ENCODE data around the gene FAM171A1. TPM values are rescaled to one million over a fixed set of nuclear protein-coding genes. Genes with fewer than 3 reads are reported as not detected.

Gene FAM171A1
- total and polyA plus RNA-seq, 12 donors: 3.5 to 14.1 (median 5.7) TPM

GRCh38 chr10:15352201-15352600 is 18.9 kb downstream of the FAM171A1 start:
- 75 to 83% (median 81%) methylated on average over 3 of the region's 3 CpGs for WGBS, 4 donors
- H3K27me3 ChIP-seq: no peaks in the 10 kb centered on the region
- intact Hi-C loops (cut with DNase I): no loop called here
- H3K27ac ChIP-seq: no peak overlapping the region
- H3K9me3 ChIP-seq (replicated peaks in 1 of 3): no peaks in the 10 kb centered on the region
- H3K4me3 ChIP-seq: no peak overlapping the region
- TF ChIP-seq, protein P1, sequence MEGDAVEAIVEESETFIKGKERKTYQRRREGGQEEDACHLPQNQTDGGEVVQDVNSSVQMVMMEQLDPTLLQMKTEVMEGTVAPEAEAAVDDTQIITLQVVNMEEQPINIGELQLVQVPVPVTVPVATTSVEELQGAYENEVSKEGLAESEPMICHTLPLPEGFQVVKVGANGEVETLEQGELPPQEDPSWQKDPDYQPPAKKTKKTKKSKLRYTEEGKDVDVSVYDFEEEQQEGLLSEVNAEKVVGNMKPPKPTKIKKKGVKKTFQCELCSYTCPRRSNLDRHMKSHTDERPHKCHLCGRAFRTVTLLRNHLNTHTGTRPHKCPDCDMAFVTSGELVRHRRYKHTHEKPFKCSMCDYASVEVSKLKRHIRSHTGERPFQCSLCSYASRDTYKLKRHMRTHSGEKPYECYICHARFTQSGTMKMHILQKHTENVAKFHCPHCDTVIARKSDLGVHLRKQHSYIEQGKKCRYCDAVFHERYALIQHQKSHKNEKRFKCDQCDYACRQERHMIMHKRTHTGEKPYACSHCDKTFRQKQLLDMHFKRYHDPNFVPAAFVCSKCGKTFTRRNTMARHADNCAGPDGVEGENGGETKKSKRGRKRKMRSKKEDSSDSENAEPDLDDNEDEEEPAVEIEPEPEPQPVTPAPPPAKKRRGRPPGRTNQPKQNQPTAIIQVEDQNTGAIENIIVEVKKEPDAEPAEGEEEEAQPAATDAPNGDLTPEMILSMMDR (IDR thresholded peaks at IDR 0.05): no peak
- TF ChIP-seq POLR2A (IDR thresholded peaks at IDR 0.05): no peak
- no peak for DNase-seq
- no peaks in the 10 kb centered on the region for H3K36me3 ChIP-seq (replicated peaks in 1 of 2)
- no peaks in the 10 kb centered on the region for H3K4me1 ChIP-seq (replicated peaks in 1 of 2)

- Histone ChIP-seq H3K27ac (no peak overlapping the region), H3K4me1 (replicated peaks in 1 of 2) (no peaks in the 10 kb centered on the region), H3K36me3 (replicated peaks in 1 of 2) (no peaks in the 10 kb centered on the region), H3K9me3 (replicated peaks in 1 of 3) (no peaks in the 10 kb centered on the region), H3K27me3 (no peaks in the 10 kb centered on the region), H3K4me3 (no peak overlapping the region)
- no peak for DNase-seq
- 72 to 81% (median 79%) methylated on average over 12 of the region's 12 CpGs for WGBS, 4 donors
- no peak for TF ChIP-seq POLR2A (IDR thresholded peaks at IDR 0.05)
- TF ChIP-seq, protein P1 (IDR thresholded peaks at IDR 0.05): no peak
- intact Hi-C loops (cut with DNase I): no loop called here
Observed at GRCh38 chr10:15351099-15351820, 19.8 kb downstream of the FAM171A1 start.

DNA sequence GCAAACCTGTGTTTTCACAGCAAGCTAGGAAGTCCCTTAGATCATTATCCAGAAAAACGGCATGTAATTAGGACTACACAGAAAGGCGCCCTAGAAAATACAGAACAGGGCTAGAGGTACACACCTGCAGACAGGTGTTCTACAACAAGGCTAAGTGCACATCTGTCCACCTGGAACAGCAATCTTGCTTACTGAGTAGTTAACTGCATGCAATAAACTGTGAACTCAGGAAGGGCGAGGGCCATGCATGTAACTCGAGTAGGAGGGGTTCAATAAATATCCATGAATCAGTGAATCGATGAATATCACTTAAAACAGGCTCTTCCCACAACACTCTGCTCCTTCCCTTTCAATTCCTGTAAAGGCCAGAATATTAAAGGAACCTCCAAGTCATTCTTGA is 22.0 kb downstream of the FAM171A1 start:
- no peak for DNase-seq
- Histone ChIP-seq H3K27me3 (no peaks in the 10 kb centered on the region), H3K27ac (no peak overlapping the region), H3K4me1 (replicated peaks in 1 of 2) (no peaks in the 10 kb centered on the region), H3K9me3 (replicated peaks in 1 of 3) (no peaks in the 10 kb centered on the region), H3K36me3 (replicated peaks in 1 of 2) (no peaks in the 10 kb centered on the region), H3K4me3 (peak overlapping the region in 1 of 4 donors; percentile 51)
- intact Hi-C loops (cut with DNase I): no loop called here
- TF ChIP-seq, protein P1 (IDR thresholded peaks at IDR 0.05): no peak
- no peak for TF ChIP-seq POLR2A (IDR thresholded peaks at IDR 0.05)
- 66 to 69% (median 68%) methylated on average over 5 of the region's 5 CpGs for WGBS, 4 donors

GRCh38 chr10:15348579-15348978 is 22.5 kb downstream of the FAM171A1 start:
- TF ChIP-seq, protein P1 (IDR thresholded peaks at IDR 0.05): no peak
- no peak for TF ChIP-seq POLR2A (IDR thresholded peaks at IDR 0.05)
- DNase-seq: peak in 2 of 7 donors; percentile 1 to 23
- Histone ChIP-seq H3K27ac (no peak overlapping the region), H3K4me3 (peak overlapping the region in 1 of 4 donors; percentile 51), H3K36me3 (replicated peaks in 1 of 2) (no peaks in the 10 kb centered on the region), H3K27me3 (no peaks in the 10 kb centered on the region), H3K4me1 (replicated peaks in 1 of 2) (no peaks in the 10 kb centered on the region), H3K9me3 (replicated peaks in 1 of 3) (no peaks in the 10 kb centered on the region)
- intact Hi-C loops (cut with DNase I): no loop called here
- WGBS, 4 donors: 22 to 39% (median 23%) methylated on average over 8 of the region's 8 CpGs
